ENCODE results near the gene EFCAB9. TPM values are rescaled to one million over a fixed set of nuclear protein-coding genes. Genes with fewer than 3 reads are reported as not detected.

EFCAB9 gene
- total RNA-seq, 3 donors from 2014 or later = not detected

GRCh38 chr5:172172912-172173563 is 20.9 kb upstream of the EFCAB9 start:
- no peak for ATAC-seq
- Mint-ChIP-seq H3K4me3 (peak overlapping the region; percentile 77), H3K4me1 (ENCODE audit: low read depth) (peaks cover 95% of the 10 kb centered on the region), H3K27me3 (ENCODE audit: low read depth) (no peaks in the 10 kb centered on the region), H3K9me3 (no peaks in the 10 kb centered on the region), H3K36me3 (ENCODE audit: insufficient read depth) (peaks cover 11% of the 10 kb centered on the region)
- no peak for DNase-seq

- Mint-ChIP-seq H3K4me1 (ENCODE audit: low read depth) (peaks cover 95% of the 10 kb centered on the region), H3K27me3 (ENCODE audit: low read depth) (no peaks in the 10 kb centered on the region), H3K9me3 (no peaks in the 10 kb centered on the region), H3K4me3 (peak overlapping the region; percentile 77), H3K36me3 (ENCODE audit: insufficient read depth) (peaks cover 14% of the 10 kb centered on the region)
- peak; percentile 50 for DNase-seq
- peak; percentile 36 to 48 for ATAC-seq
Measured at GRCh38 chr5:172173564-172174153, 20.3 kb upstream of the EFCAB9 start.

GRCh38 chr5:172175263-172175719 is 18.7 kb upstream of the EFCAB9 start:
- ATAC-seq (peak; percentile 71 to 76), DNase-seq (peak; percentile 80)
- Mint-ChIP-seq H3K9me3 (no peaks in the 10 kb centered on the region), H3K36me3 (ENCODE audit: insufficient read depth) (peaks cover 7% of the 10 kb centered on the region), H3K27me3 (ENCODE audit: low read depth) (no peaks in the 10 kb centered on the region), H3K4me3 (peak overlapping the region; percentile 77), H3K4me1 (ENCODE audit: low read depth) (peaks cover 95% of the 10 kb centered on the region)

- no peak for ATAC-seq
- Mint-ChIP-seq H3K36me3 (ENCODE audit: insufficient read depth) (peaks cover 5% of the 10 kb centered on the region), H3K27me3 (ENCODE audit: low read depth) (no peaks in the 10 kb centered on the region), H3K4me3 (no peak overlapping the region), H3K9me3 (no peaks in the 10 kb centered on the region), H3K4me1 (ENCODE audit: low read depth) (peaks cover 92% of the 10 kb centered on the region)
- DNase-seq = no peak
Measured at GRCh38 chr5:172177176-172177575, 16.8 kb upstream of the EFCAB9 start.

GRCh38 chr5:172178301-172178987 is 15.5 kb upstream of the EFCAB9 start:
- peak overlapping the region; percentile 74 for H3K4me3 Mint-ChIP-seq
- H3K4me1 Mint-ChIP-seq (ENCODE audit: low read depth) = peaks cover 92% of the 10 kb centered on the region
- peak; percentile 1 to 32 for ATAC-seq
- H3K27me3 Mint-ChIP-seq (ENCODE audit: low read depth) = no peaks in the 10 kb centered on the region
- peak; percentile 27 for DNase-seq
- no peaks in the 10 kb centered on the region for H3K9me3 Mint-ChIP-seq
- peaks cover 7% of the 10 kb centered on the region for H3K36me3 Mint-ChIP-seq (ENCODE audit: insufficient read depth)

- Mint-ChIP-seq H3K36me3 (ENCODE audit: insufficient read depth) (peaks cover 6% of the 10 kb centered on the region), H3K4me3 (peak overlapping the region; percentile 74), H3K9me3 (no peaks in the 10 kb centered on the region), H3K27me3 (ENCODE audit: low read depth) (no peaks in the 10 kb centered on the region), H3K4me1 (ENCODE audit: low read depth) (peaks cover 92% of the 10 kb centered on the region)
- ATAC-seq = peak; percentile 45 to 51
- peak; percentile 14 for DNase-seq
Measured at GRCh38 chr5:172178991-172179989, 14.7 kb upstream of the EFCAB9 start.

GRCh38 chr5:172180936-172181335 is 13.0 kb upstream of the EFCAB9 start:
- no peak for DNase-seq
- ATAC-seq = no peak
- no peaks in the 10 kb centered on the region for H3K27me3 Mint-ChIP-seq (ENCODE audit: low read depth)

GRCh38 chr5:172182291-172182690 is 11.7 kb upstream of the EFCAB9 start:
- Mint-ChIP-seq H3K9me3 (no peaks in the 10 kb centered on the region), H3K36me3 (ENCODE audit: insufficient read depth) (peaks cover 7% of the 10 kb centered on the region), H3K27me3 (ENCODE audit: low read depth) (no peaks in the 10 kb centered on the region), H3K4me1 (ENCODE audit: low read depth) (peaks cover 84% of the 10 kb centered on the region), H3K4me3 (no peak overlapping the region)
- DNase-seq (no peak), ATAC-seq (no peak)

More at GRCh38 chr5:172180936-172181335, 13.0 kb upstream of the EFCAB9 start:
- Mint-ChIP-seq H3K36me3 (ENCODE audit: insufficient read depth) (peaks cover 6% of the 10 kb centered on the region), H3K4me1 (ENCODE audit: low read depth) (peaks cover 92% of the 10 kb centered on the region), H3K4me3 (peak overlapping the region; percentile 74), H3K9me3 (no peaks in the 10 kb centered on the region)

- H3K27me3 Mint-ChIP-seq (ENCODE audit: low read depth) = no peaks in the 10 kb centered on the region
- H3K4me3 Mint-ChIP-seq = peak overlapping the region; percentile 99
- H3K4me1 Mint-ChIP-seq (ENCODE audit: low read depth) = peaks cover 68% of the 10 kb centered on the region
- no peak for ATAC-seq
- peaks cover 5% of the 10 kb centered on the region for H3K36me3 Mint-ChIP-seq (ENCODE audit: insufficient read depth)
- H3K9me3 Mint-ChIP-seq = no peaks in the 10 kb centered on the region
- no peak for DNase-seq
Measured at GRCh38 chr5:172183881-172184280, 10.1 kb upstream of the EFCAB9 start.

GRCh38 chr5:172185096-172185461 is 8.9 kb upstream of the EFCAB9 start:
- Mint-ChIP-seq H3K36me3 (ENCODE audit: insufficient read depth) (peaks cover 5% of the 10 kb centered on the region), H3K9me3 (no peaks in the 10 kb centered on the region), H3K4me3 (peak overlapping the region; percentile 99), H3K27me3 (ENCODE audit: low read depth) (no peaks in the 10 kb centered on the region), H3K4me1 (ENCODE audit: low read depth) (peaks cover 56% of the 10 kb centered on the region)
- no peak for ATAC-seq
- no peak for DNase-seq

- Mint-ChIP-seq H3K4me1 (ENCODE audit: low read depth) (peaks cover 45% of the 10 kb centered on the region), H3K36me3 (ENCODE audit: insufficient read depth) (peaks cover 5% of the 10 kb centered on the region), H3K9me3 (no peaks in the 10 kb centered on the region), H3K27me3 (ENCODE audit: low read depth) (no peaks in the 10 kb centered on the region), H3K4me3 (peak overlapping the region; percentile 99)
- DNase-seq (no peak), ATAC-seq (no peak)
Measured at GRCh38 chr5:172186114-172186695, 7.8 kb upstream of the EFCAB9 start.

GRCh38 chr5:172187118-172188032 is 6.6 kb upstream of the EFCAB9 start:
- ATAC-seq (peak; percentile 52), DNase-seq (peak; percentile 62)
- Mint-ChIP-seq H3K4me3 (peak overlapping the region; percentile 99), H3K9me3 (no peaks in the 10 kb centered on the region), H3K27me3 (ENCODE audit: low read depth) (no peaks in the 10 kb centered on the region), H3K4me1 (ENCODE audit: low read depth) (peaks cover 40% of the 10 kb centered on the region), H3K36me3 (ENCODE audit: insufficient read depth) (peaks cover 5% of the 10 kb centered on the region)

Measured in activated T-cell treated with anti-CD3 and anti-CD28 coated beads, Interleukin-2, amount 50 U/mL, for 4 hours (primary cell).